Kidney epithelial cell (primary cell): ENCODE data around the gene ZC3H13. TPM values are rescaled to one million over a fixed set of nuclear protein-coding genes. Genes with fewer than 3 reads are reported as not detected.

ENCODE experiments used
- DNase-seq: peaks from one replicate; pipeline ENCODE4 v3.0.0-alpha.2; 2010; ENCODE audit warnings: low read depth
- H3K27me3 ChIP-seq: 2 replicates; pipeline ENCODE4 v1.6.0; 2011; ENCODE audit warnings: low read length; ENCODE audit not compliant: control insufficient read depth, insufficient read depth
- H3K36me3 ChIP-seq: 2 replicates; pipeline ENCODE4 v1.5.1; 2011; ENCODE audit warnings: low read length; ENCODE audit not compliant: control insufficient read depth, insufficient read depth
- H3K4me3 ChIP-seq: 2 replicates; pipeline ENCODE4 v1.5.1; 2011; ENCODE audit warnings: low read depth, mild to moderate bottlenecking, control low read depth, low read length
- total RNA-seq: library from RNA; depleted of rRNA; stranded (reverse); fragments of >200 nt; gene quantifications from 2 replicates; pipeline ENCODE4 v1.2.3, GENCODE V29; 2015
- TF ChIP-seq, protein P1 (sequence below): IDR thresholded peaks from 2 replicates; pipeline ENCODE4 v1.5.1; 2011; ENCODE audit warnings: mild to moderate bottlenecking, moderate library complexity, low read length, control low read depth, inconsistent platforms; ENCODE audit not compliant: insufficient read depth, poor library complexity, severe bottlenecking

The ZC3H13 gene
- total RNA-seq, 1 donor from 2014 or later = 19.0 TPM

GRCh38 chr13:46050771-46051170 lies 1.8 kb downstream of the ZC3H13 start:
- H3K4me3 ChIP-seq = no peak overlapping the region
- no peaks in the 10 kb centered on the region for H3K36me3 ChIP-seq
- H3K27me3 ChIP-seq = no peaks in the 10 kb centered on the region
- TF ChIP-seq, protein P1, sequence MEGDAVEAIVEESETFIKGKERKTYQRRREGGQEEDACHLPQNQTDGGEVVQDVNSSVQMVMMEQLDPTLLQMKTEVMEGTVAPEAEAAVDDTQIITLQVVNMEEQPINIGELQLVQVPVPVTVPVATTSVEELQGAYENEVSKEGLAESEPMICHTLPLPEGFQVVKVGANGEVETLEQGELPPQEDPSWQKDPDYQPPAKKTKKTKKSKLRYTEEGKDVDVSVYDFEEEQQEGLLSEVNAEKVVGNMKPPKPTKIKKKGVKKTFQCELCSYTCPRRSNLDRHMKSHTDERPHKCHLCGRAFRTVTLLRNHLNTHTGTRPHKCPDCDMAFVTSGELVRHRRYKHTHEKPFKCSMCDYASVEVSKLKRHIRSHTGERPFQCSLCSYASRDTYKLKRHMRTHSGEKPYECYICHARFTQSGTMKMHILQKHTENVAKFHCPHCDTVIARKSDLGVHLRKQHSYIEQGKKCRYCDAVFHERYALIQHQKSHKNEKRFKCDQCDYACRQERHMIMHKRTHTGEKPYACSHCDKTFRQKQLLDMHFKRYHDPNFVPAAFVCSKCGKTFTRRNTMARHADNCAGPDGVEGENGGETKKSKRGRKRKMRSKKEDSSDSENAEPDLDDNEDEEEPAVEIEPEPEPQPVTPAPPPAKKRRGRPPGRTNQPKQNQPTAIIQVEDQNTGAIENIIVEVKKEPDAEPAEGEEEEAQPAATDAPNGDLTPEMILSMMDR = no peak
- no peak for DNase-seq

GRCh38 chr13:46045424-46045823 lies 7.1 kb downstream of the ZC3H13 start:
- no peaks in the 10 kb centered on the region for H3K27me3 ChIP-seq
- TF ChIP-seq, protein P1 = no peak
- no peak overlapping the region for H3K4me3 ChIP-seq
- H3K36me3 ChIP-seq = no peaks in the 10 kb centered on the region
- no peak for DNase-seq

GRCh38 chr13:46043647-46044046 lies 8.9 kb downstream of the ZC3H13 start:
- DNase-seq = no peak
- H3K36me3 ChIP-seq = no peaks in the 10 kb centered on the region
- no peak overlapping the region for H3K4me3 ChIP-seq
- H3K27me3 ChIP-seq = no peaks in the 10 kb centered on the region
- TF ChIP-seq, protein P1 = no peak

GRCh38 chr13:46041419-46041839 lies 11.1 kb downstream of the ZC3H13 start:
- DNase-seq = no peak
- H3K27me3 ChIP-seq = no peaks in the 10 kb centered on the region
- H3K36me3 ChIP-seq = no peaks in the 10 kb centered on the region
- H3K4me3 ChIP-seq = no peak overlapping the region
- TF ChIP-seq, protein P1 = no peak

GRCh38 chr13:46040763-46041162 lies 11.8 kb downstream of the ZC3H13 start:
- DNase-seq = no peak
- no peaks in the 10 kb centered on the region for H3K36me3 ChIP-seq
- TF ChIP-seq, protein P1 = no peak
- H3K27me3 ChIP-seq = no peaks in the 10 kb centered on the region
- H3K4me3 ChIP-seq = no peak overlapping the region

GRCh38 chr13:46039411-46040182 lies 12.9 kb downstream of the ZC3H13 start:
- peaks cover 1% of the 10 kb centered on the region for H3K36me3 ChIP-seq
- H3K27me3 ChIP-seq = no peaks in the 10 kb centered on the region
- DNase-seq = no peak
- TF ChIP-seq, protein P1 = no peak
- H3K4me3 ChIP-seq = no peak overlapping the region
